Neural progenitor cell (in vitro differentiated cells): ENCODE results near the gene PPP1R3E.

Source experiments
- CTCF ChIP-seq: fragments of 200-600 bp; sonication (generic); IDR thresholded peaks from 2 replicates; pipeline ENCODE4 v1.5.1; 2017; ENCODE audit warnings: antibody characterized with exemption, mild to moderate bottlenecking
- EZH2 ChIP-seq: fragments of 200-600 bp; sonication (generic); IDR thresholded peaks from 2 replicates; pipeline ENCODE4 v1.6.1; 2017; ENCODE audit warnings: antibody characterized with exemption, mild to moderate bottlenecking, moderate library complexity
- EZH2phosphoT487 ChIP-seq: fragments of 200-600 bp; sonication (generic); IDR thresholded peaks from 2 replicates; pipeline ENCODE4 v1.6.1; 2017; ENCODE audit warnings: antibody characterized with exemption

GRCh38 chr14:23349156-23349845 is 46.6 kb upstream of the PPP1R3E start:
- TF ChIP-seq CTCF, result no peak
- TF ChIP-seq EZH2phosphoT487, result no peak
- TF ChIP-seq EZH2, result no peak
